GM18499 (cell line): ENCODE data around the gene HAUS1.

Experiments
- ATAC-seq: cut with Tn5 transposase; IDR thresholded peaks from one replicate; pipeline ENCODE4 v1.9.1; 2021; ENCODE audit warnings: moderate number of reproducible peaks; ENCODE audit not compliant: insufficient read depth, unreplicated experiment

HAUS1 gene

DNA sequence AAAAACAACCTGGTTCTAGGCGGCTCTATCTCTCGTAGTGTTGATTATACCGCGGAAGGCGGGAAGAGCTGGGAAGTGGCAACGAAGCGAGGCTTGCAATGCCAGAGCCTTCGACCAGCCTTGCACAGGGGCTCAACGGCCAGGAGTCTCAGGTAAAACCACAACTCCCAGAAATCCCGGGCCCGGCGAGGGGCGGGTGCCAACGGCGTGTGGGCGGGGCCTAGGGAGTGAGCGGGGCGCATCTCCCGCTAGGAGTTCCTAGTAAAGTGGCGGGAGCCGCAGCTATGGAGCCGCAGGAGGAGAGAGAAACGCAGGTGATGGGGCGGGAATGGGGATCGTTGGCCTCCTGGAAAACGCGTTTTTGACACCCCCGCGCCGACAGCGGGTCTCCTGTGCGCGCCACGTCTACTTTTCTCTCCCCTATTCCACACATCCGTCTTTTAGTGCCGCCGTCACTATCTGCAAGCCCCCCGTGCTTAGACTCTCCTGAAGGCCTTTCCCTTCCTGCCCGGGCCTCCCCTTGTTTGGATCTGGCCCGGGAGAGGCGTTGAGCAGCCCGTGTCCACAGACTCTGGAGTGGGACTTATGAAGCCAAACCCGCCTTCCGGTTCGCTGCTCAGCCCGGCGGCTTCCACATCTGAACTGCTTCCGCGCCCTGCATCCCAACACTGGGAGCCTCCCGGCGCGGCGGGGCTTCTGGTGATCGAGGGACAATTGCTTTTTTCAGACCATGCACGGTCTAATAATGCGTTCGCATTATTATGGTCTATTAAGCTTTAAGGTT lies at the start of gene HAUS1:
HAUS1 (plus strand) TSS at position 258 of the 784 bp plus-strand sequence; CDS start at position 285, 27 bp downstream.
- peak; percentile 60 for ATAC-seq

DNA sequence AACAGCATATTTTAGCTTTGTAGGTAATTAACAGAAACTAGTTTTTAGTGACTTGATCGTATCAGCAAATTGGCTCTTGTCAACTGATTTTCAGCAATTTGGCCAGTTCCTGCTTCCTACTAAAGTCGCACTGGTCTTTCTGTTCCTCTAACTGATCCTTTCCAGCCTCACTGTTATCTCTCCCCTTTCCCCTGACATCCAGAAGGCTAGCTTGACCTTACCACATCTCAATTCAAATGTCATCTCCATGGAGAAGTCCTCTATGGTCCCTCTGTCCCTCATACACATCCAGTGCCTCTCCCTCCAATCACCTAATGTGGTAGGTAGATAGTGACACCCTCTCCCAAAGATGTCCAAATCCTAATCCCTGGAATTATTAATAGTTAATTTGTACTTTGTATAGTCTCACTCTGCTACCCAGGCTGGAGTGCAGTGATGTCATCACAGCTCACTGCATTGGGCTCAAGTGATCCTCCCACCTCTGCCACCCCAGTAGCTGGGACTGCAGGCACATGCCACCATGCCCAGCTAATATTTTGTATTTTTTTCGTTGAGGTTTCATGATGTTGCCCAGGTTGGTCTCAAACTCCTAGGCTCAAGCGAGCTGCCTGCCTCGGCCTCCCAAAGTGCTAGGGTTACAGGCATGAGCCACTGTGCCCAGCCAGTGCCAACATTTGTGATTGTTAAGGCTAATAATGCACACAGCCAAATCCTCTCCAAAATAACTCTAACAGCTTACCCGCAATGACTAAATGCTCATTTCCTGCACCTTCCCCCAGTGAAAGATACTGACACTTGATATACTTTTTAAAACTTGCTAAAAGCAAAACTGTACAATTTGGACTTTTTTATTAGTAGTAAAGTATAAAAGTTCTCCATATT lies 49.0 kb upstream of the HAUS1 start:
- ATAC-seq: no peak

- ATAC-seq: no peak
These were observed 48.4 kb upstream of the HAUS1 start for GRCh38 chr18:46055838-46056230.

DNA sequence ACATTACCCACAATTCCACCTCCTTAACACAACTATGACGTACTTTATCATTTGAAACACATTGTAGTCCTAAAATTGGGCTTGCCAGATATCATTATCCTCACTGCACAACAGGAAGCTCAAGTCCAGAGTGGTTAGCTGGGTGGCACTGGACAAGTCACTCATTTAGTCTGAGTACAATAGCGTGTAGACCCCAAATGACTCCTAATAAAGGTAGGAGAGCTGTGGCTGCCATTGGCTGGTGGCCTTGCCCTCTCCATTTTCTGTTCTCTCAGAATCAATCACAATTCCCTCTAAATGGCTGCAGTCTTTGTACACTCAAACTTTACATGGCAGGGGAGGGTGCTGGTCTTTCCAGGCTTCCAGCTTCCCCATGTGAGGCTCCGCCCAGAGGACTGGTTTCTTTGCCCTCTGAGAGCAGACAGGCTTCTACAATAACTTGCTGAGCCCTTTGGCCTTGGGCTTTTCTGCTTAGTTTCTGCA lies 43.8 kb upstream of the HAUS1 start:
- no peak for ATAC-seq

DNA sequence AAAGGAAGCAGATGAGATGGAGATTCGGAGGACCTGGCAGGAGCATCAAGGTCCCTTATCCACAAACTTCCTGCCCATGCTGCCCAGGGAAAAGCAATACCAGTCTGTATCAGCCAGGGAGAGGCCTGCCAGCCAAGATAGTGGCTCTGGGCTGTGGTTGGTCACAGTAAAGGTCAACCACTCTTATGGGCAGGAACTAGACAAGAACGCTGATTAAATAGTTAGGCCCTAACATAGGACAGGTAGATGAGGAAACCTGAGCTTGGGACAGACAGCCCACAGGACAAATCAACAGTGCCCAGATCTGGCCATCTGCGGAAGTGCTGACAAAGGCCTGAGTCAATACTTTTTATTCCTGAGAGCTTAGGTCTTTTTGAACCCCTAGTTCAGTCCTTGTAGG lies 42.8 kb upstream of the HAUS1 start:
- ATAC-seq: no peak

DNA sequence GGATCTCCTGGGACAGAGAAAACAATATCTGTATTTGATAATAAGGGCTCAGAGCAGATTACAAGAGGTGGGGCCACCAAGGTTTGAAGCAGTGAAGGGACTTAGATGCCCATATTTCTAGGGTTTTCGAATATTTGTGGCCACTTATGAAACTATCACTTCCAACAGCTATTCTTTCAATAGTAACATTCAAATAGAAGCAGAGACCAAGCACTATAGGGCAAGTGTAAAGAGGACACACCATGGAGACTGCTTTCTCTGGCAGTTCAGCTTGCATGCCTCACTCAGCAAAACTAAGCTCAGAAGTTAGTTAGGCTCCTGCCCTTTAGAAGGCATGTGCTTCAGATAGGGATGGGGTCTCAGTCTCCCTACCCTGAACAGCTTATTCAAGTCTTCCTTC lies 42.4 kb upstream of the HAUS1 start:
- no peak for ATAC-seq

- no peak for ATAC-seq
These were observed 41.4 kb upstream of the HAUS1 start for GRCh38 chr18:46062781-46063180.

DNA sequence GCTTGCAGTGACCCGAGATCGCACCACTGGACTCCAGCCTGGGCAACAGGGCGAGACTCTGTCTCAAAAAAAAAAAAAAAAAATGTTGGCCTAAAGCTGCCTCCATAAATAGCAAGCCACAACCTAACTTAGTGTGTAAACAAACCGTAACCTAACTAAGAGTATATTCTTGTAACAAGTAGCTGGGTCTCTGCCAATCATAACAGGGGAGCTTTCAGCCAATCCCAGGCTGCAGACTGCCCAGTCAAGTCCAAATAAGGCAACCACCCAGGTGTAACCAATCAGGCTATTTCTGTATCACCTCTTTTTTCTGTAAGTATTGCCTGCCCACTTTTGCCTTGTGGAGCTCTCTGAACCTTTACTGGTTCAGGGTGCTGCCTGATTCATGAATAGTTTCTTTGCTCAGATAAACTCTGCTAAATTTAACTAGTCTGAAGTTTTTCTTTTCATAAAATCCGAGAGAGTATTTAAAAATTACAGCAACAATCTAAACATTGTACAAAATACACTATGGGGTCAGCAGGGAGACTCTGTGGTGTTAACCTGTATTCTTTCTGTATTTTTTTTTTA lies 36.7 kb upstream of the HAUS1 start:
- ATAC-seq: no peak

DNA sequence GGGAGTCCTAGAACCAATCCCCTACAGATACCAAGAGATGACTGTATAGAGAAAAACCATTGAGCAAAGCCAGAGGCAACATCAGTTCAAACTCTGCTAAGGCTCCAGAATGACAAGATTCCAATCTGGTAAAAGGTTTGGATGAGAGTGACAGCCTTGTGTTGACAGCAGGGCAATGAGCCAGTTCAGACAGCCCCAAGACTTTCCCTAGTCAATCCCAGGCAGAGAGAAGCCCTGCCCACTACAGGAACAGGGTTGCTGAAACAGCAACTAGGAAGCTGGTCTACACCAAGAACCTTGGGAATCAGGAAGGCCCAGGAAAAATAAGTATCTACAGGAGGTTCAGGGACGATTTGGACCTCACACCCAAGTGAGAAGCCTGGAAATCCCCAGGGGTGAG lies 35.4 kb upstream of the HAUS1 start:
- no peak for ATAC-seq

DNA sequence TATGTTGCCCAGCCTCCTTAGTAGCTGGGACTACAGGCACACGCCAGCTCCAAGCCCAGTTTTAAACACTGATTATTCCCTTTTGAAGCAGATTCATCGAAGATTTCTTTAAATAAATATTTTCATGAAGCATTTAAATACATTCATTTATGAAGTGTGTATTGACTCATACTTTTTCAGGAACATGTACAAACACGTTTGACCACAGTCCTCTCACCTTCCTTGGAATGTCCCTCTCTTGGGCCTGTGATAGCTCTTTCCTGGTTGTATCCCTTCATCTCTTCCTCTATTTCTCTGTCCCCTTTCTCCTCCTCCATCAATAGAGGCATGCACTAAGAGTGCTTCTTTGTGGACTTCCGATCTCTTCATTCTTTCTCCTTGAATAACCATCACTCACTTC lies 34.7 kb upstream of the HAUS1 start:
- ATAC-seq: no peak

DNA sequence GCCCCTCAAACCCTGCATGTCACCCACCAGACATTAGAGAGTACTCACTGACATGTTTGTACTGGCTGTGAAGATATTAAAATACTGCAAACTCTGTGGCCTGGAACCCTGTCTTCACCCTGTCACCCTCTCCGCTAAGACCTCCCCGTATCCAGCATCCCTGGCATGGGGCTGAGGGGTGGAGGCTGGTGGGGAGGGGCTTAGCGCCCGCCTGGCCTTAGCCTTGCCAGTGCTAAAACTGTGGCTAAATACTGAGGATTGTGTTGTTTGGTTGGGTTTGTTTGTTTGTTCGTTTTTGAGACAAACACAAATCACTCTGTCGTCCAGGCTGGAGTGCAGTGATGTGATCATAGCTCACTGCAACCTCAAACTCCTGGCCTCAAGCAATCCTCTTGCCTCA lies 34.0 kb upstream of the HAUS1 start:
- no peak for ATAC-seq

GRCh38 chr18:46070815-46071652 lies 33.2 kb upstream of the HAUS1 start:
- no peak for ATAC-seq

DNA sequence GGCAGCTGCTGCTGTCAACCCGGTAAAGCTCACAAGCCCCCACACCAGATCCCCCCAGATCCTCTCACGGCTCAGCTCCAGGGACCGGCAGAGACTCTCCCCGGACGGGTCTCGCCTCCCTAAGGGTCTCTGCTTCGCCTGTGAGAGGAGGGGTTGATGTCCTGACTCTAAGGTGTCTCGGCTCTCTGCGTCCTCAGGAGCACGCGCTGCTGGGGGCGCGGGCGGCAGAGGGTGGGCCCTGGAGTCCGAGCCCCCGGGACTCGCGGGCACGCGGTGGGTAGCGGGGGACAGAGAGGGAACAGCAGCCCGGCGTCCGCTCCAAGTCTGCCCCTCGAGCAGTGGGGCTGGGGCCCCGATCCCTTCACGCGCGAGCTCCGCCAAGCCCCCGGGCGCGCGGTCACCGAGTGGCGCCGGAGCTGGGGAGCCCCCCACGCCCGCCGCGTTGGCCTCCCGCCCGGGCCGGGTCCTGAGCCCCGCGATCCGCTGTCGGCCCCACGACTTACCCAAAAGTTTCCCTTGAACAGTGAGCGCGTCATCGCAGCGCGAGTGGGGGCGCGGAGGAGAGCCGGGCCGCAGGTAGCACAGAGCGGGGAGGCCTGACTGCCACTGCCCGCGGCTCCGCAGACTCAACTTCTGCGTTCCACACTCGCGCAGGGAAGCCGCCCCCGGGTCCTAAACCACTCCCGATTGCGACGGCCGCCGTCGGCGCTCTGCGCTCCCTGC lies 32.4 kb upstream of the HAUS1 start, which contains the start of gene PSTPIP2:
PSTPIP2 (minus strand) TSS at position 608 of the 723 bp plus-strand sequence; CDS start at position 536, 72 bp downstream.
- no peak for ATAC-seq

- ATAC-seq: no peak
These were observed 31.8 kb upstream of the HAUS1 start for GRCh38 chr18:46072376-46072867.

DNA sequence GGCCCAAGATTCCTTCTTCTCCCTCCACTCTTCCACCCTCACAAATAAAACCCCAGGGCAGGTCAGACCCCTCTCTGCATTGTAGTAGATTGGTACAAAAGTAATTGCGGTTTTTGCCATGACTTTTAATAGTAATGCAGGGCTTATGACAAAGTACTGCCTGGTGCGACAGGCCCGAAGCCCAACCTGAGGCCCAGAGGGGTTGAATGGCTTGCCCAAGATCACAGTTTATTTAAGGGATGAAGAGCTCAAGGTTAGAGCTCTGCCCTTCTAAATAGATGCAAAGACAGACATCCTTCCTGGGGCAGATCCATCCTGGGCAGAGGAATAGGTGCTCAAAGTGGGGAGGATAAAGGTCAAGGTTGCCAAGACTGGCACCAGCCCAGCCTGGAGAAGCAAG lies 31.2 kb upstream of the HAUS1 start:
- ATAC-seq: no peak

DNA sequence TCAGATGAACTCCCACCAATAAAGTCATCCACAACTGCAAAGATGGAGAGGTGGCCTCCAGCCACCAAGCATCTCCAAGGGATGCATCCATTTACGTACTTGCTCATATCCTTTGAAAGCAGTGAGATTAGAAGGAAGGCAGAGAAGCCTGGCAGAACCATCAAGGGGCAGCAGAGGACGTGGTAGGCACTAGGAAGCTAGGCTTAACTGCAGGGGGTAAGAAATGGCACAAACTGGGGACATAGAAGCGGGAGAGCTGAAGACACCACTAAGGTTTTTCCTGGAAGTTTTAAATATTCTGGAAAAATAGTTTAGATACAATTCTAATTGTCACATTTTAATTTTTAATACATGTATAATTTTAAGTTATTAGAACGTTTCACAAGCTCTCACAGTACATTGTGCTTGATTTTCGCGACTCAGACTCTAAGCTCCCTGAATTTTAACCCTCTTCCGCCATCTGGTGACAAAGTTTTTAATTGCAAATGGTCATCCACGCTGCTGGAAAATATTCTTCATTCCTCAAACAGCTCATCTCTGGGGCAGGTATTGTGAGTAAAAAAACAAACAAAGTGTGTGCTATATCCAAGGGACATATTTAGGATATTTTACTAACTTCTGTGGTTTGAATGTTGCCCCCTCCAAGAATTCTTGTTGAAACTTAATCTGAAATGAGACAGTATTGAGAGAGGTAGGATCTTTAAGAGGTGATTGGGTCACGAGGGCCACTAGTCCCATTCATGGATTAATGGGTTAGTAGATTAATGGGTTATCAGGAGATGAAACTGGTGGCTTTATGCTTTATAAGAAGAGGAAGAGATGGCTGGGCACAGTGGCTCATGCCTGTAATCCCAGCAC lies 30.5 kb upstream of the HAUS1 start:
- no peak for ATAC-seq

GRCh38 chr18:46079336-46079735 lies 24.8 kb upstream of the HAUS1 start:
- no peak for ATAC-seq

GRCh38 chr18:46080156-46080555 lies 24.0 kb upstream of the HAUS1 start:
- no peak for ATAC-seq
